ENCODE data around the gene SAMD11. TPM values are rescaled to one million over a fixed set of nuclear protein-coding genes. Genes with fewer than 3 reads are reported as not detected.
A peak's percentile ranks its signal among the peaks of the same experiment; 100 is the strongest.
"Not testable (repeated sequence)": the region's sequence is repeated elsewhere in the genome, so short reads cannot be mapped to it uniquely, and the experiment has no call there.

SAMD11 gene
- total and polyA plus RNA-seq, 10 of the 15 experiments (the other 5 are each of a cell fraction or from before 2014, with no cell fraction given) = 0.04 to 0.31 (median 0.19) TPM; not detected in 6

- peak; percentile 28 to 52 (median 32); a peak in 5 of 6 replicates for TF ChIP-seq CTCF (IDR thresholded peaks at IDR 0.05 in 2 of 3, conservative IDR thresholded peaks at IDR 0.05 in 1 of 3; ENCODE audit: control insufficient read depth in 2 of 3, extremely low read depth in 1 of 3, insufficient read depth in 1 of 3, low read depth in 3 of 3, low read length in 3 of 3)
Measured at GRCh38 chr1:975896-976683, 52.4 kb downstream of the SAMD11 start (continued).

- H3K9me3 ChIP-seq (replicated peaks; ENCODE audit: control insufficient read depth, insufficient read depth, low read length); in situ Hi-C loops (cut with MboI); H3K79me2 ChIP-seq (ENCODE audit: control insufficient read depth, insufficient read depth, low read length); ATAC-seq; CTCF ChIA-PET; H3K4me1 ChIP-seq (ENCODE audit: control insufficient read depth, insufficient read depth, low read length); BruUV-seq (replicated peaks); RAD21 ChIA-PET (ENCODE audit: unreplicated experiment); H3K4me3 ChIP-seq; H4K20me1 ChIP-seq (ENCODE audit: control insufficient read depth, insufficient read depth); H3K9ac ChIP-seq (ENCODE audit: control insufficient read depth, insufficient read depth, low read length); H3K36me3 ChIP-seq (ENCODE audit: control insufficient read depth in 2 of 2, insufficient read depth in 2 of 2, low read length in 1 of 2); H3K27ac ChIP-seq (ENCODE audit: control insufficient read depth, insufficient read depth); FAIRE-seq; DNase-seq (ENCODE audit: low read depth, low spot score); intact Hi-C loops (cut with micrococcal nuclease; ENCODE audit: unreplicated experiment); H3K27me3 ChIP-seq (replicated peaks in 1 of 2; ENCODE audit: control insufficient read depth in 2 of 2, insufficient read depth in 2 of 2, low read length in 1 of 2); H2AFZ ChIP-seq (ENCODE audit: control insufficient read depth, low read depth, low read length); H3K4me2 ChIP-seq (ENCODE audit: control insufficient read depth, insufficient read depth): not testable (repeated sequence)
- ChIA-PET SMC1A (ENCODE audit: uncharacterized antibody, unreplicated experiment) (interaction anchor here (0.6 to 1.4 kb wide), 2 partner anchors 71 to 195 kb away, joined by 3 read pairs; no protein-coding TSS in a partner anchor), POLR2A (interaction anchor here (0.6 kb wide), 1 partner anchor 72 kb away, joined by 3 read pairs; no protein-coding TSS in a partner anchor)
- no CpG with 5 or more reads among the region's 39 CpGs for WGBS (ENCODE audit: insufficient coverage, insufficient replicate concordance, low lambda C conversion rate, missing lambda C conversion rate)
Measured at GRCh38 chr1:976791-977190, 53.1 kb downstream of the SAMD11 start.
